Right lobe of liver (tissue), 4 donors: ENCODE data around the gene CACNA2D3.

ENCODE experiments used
- CTCF ChIP-seq, 4 donors: fragments of 200-600 bp in 3 of 4; fragments of 450-650 bp in 1 of 4; IDR thresholded peaks; one replicate each; pipeline versions ENCODE4 v1.5.1 to v1.8.0; 2016 to 2022; ENCODE audit warnings: antibody characterized with exemption in 4 of 4, mild to moderate bottlenecking in 2 of 4
- POLR2A ChIP-seq: fragments of 450-650 bp; IDR thresholded peaks from one replicate; pipeline ENCODE4 v1.6.1; 2017; ENCODE audit warnings: antibody characterized with exemption, mild to moderate bottlenecking
- donor health status: DM: no; HTN: no; CAD: no.
- donor health status: DM: no; HTN: no; CAD: no.
- donor health status: DM: no; HTN: yes; CAD: no.

DNA sequence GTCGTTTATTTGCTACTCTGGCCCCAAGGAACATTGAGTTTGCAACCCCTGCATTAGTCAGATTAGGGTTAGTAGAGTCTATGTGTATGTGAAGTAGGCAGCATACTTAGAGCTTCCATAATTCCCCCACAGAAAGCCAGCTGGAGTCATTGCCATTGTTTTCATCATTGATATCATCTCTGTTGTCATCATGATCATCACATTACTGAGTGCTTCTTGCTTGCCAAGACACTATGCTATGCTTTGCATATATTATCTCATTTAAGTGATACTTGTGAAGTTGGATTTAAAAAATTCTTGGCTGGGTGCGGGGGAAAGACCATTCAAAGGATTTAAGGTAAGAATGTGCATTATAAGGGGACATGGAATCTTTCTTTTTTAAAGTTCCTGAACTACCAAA lies 209.0 kb downstream of the CACNA2D3 start:
- TF ChIP-seq POLR2A (no peak), CTCF (IDR thresholded peaks at IDR 0.05) (no peak)
